Suppressor macrophage (primary cell): ENCODE measurements around the gene GOLIM4.
"Not testable (repeated sequence)": the region's sequence is repeated elsewhere in the genome, so short reads cannot be mapped to it uniquely, and the experiment has no call there.

ENCODE experiments used
- DNase-seq, 4 experiments: peaks; one replicate each; pipeline ENCODE4 v3.0.0-alpha.2; 2020 to 2022

Gene GOLIM4

GRCh38 chr3:168048414-168049330 lies 47.1 kb downstream of the GOLIM4 start:
- no peak for DNase-seq

- no peak for DNase-seq
These were observed 47.8 kb downstream of the GOLIM4 start for GRCh38 chr3:168047936-168048335.

- DNase-seq = peak; percentile 53 to 90 (median 78)
These were observed 48.4 kb downstream of the GOLIM4 start for GRCh38 chr3:168047190-168047795.

GRCh38 chr3:168044049-168044448 lies 51.7 kb downstream of the GOLIM4 start:
- DNase-seq = no peak

- DNase-seq = peak; percentile 37 to 82 (median 70)
These were observed 55.0 kb downstream of the GOLIM4 start for GRCh38 chr3:168040607-168041208.

GRCh38 chr3:168037020-168037419 lies 58.7 kb downstream of the GOLIM4 start:
- DNase-seq = no peak

GRCh38 chr3:168036619-168037018 lies 59.1 kb downstream of the GOLIM4 start:
- DNase-seq = no peak

GRCh38 chr3:168034152-168034928 lies 61.4 kb downstream of the GOLIM4 start:
- DNase-seq = no peak

- DNase-seq = peak; percentile 59 to 86 (median 74)
These were observed 65.1 kb downstream of the GOLIM4 start for GRCh38 chr3:168030577-168030976.

- DNase-seq = no peak
These were observed 66.0 kb downstream of the GOLIM4 start for GRCh38 chr3:168029705-168030104.

GRCh38 chr3:168028086-168028485 lies 67.6 kb downstream of the GOLIM4 start:
- DNase-seq = peak; percentile 41 to 75 (median 64)

- no peak for DNase-seq
These were observed 69.0 kb downstream of the GOLIM4 start for GRCh38 chr3:168026764-168027163.

- DNase-seq = peak in 1 of 4 experiments; percentile 18
These were observed 70.6 kb downstream of the GOLIM4 start for GRCh38 chr3:168025076-168025475.

- peak; percentile 56 to 83 (median 66) for DNase-seq
These were observed 71.2 kb downstream of the GOLIM4 start for GRCh38 chr3:168024537-168024941.

- no peak for DNase-seq
These were observed 73.8 kb downstream of the GOLIM4 start for GRCh38 chr3:168021737-168022450.

GRCh38 chr3:168011280-168011679 lies 84.4 kb downstream of the GOLIM4 start:
- DNase-seq = not testable (repeated sequence)

GRCh38 chr3:168006584-168006983 lies 89.1 kb downstream of the GOLIM4 start:
- DNase-seq = no peak

GRCh38 chr3:168003911-168004310 lies 91.8 kb downstream of the GOLIM4 start:
- DNase-seq = no peak

GRCh38 chr3:168002786-168003368 lies 92.8 kb downstream of the GOLIM4 start:
- DNase-seq = peak in 1 of 4 experiments; percentile 6

GRCh38 chr3:168001244-168001643 lies 94.5 kb downstream of the GOLIM4 start:
- no peak for DNase-seq

GRCh38 chr3:167998253-167998652 lies 97.5 kb downstream of the GOLIM4 start:
- no peak for DNase-seq

- DNase-seq = no peak
These were observed 99.2 kb downstream of the GOLIM4 start for GRCh38 chr3:167996514-167996913.
